SH-SY5Y (cell line): ENCODE measurements around the gene ADCY2.

Experiments
- GATA2 ChIP-seq: IDR thresholded peaks from 2 replicates; pipeline ENCODE4 v1.6.1; 2011; ENCODE audit warnings: mild to moderate bottlenecking, low read depth, low read length
- GATA3 ChIP-seq: IDR thresholded peaks from 2 replicates; pipeline ENCODE4 v1.6.1; 2011; ENCODE audit warnings: low read depth, mild to moderate bottlenecking, low read length, moderate library complexity

GRCh38 chr5:7678030-7678429 is 282.1 kb downstream of the ADCY2 start:
- TF ChIP-seq GATA2 (no peak), GATA3 (no peak)
